Activated CD4-positive, alpha-beta T cell treated with anti-CD3 and anti-CD28 coated beads, Interleukin-2, amount 50 U/mL, for 48 hours (primary cell): ENCODE results near the gene MIEN1.
"Not testable (repeated sequence)": the region's sequence is repeated elsewhere in the genome, so short reads cannot be mapped to it uniquely, and the experiment has no call there.

Experiments used
- DNase-seq, 2 experiments: peaks; one replicate each; pipeline ENCODE4 v3.0.0-alpha.2; 2020

Gene MIEN1

DNA sequence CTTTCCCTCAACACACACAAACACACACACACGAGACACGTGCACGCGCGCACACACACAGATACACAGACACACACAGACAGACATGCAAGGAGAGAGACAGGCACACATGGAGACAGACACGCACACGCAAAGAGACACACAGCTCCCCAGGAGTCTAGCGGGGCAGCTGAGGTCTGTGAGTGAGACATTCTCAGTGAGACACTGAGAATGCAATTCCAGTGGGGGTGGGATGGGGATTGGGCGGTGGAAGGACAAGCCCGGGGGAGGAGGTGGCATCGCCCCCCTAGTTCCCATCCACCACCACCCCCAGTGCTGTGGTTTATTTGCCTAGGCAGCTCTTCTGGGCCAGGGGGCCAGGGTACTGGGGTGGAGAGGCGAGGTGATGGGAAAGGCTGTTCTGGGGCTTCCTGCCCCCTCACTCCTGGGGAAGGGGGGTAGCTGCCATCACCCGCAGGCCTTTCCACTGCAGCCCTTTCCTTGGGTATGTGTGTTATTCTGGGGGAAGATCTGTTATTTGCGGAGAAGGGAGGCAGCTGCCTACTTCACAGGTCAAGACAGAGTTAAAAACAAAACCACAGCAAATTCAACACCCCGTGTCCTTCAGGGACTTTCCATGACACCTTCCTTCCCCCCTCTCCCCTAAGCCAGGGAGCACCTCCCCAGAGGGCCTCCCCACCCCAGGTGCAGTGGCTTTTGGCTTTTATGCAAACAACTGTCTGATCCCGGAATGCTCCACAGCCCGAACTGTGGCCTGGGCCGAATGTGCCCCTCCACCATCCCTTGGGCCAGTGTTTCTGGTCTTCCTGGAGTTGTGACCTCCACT lies 25.4 kb upstream of the MIEN1 start:
- peak; percentile 54 to 59 for DNase-seq

DNA sequence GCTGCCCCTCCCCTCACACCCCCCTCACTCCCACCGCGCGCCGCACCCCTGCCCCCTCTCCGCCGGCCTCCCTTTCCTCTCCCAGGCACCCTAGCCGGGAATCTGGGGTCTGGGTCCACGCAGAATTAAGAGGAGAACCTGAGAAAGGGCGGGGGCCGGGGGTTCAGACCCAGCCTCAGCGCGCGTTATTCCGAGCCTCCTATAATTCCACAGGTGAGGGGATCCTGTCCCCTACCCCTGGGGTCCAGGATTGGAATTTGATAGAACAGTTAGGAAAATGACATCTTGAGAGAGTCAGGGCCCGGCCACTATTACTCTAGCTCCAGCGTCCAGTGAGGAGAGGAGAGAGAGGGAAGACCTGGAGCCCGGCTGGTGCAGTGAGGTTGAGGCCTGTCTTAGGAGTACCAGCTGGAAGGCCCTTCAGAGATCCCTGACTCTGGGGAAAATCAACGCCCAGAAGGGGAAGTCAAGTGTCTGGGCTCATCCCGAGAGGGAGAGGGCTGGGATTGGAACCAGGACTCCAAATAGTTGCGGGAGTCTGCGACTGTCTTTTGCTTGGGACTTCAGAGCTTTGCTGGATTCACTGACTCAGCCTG lies 24.7 kb upstream of the MIEN1 start:
- DNase-seq = peak; percentile 34 to 40

DNA sequence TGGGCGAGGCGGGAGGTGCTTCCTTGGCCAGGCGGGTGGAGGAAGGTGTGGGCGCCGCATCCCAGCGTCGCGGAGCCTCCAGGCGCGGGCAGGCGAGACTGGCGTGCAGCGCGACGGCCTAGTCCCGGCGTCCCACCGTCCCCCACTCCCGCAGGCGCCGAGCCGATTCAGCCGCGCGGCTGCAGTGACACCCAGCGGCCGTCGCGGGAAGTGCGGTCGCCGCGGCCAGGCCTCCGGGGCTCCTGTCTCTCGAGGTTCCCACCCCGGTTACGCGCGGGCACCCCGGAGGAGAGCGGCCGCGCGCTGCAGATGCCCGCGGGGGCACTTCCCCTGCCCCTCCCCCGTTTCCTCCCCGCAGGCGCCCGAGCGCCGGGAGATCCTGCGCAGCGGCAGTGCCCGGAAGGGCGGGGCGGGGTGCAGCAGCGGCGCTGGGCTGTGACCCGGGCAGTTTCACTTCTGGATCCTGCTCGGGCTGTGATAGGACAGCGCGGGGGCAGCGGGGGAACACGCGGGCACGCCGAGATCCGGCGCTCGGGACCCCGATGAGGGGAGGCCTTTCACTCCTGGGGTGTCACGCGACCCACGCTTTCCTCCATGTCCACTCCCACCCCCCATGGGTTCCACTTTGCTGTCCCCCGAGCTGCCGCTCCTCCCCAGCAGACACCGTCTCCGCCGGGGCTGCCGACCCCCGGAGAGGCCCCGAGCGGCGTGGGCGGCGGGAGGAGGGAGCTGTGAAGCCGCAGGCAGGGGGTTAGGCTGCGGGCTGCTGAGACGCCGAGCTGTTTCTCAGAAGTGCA lies 24.0 kb upstream of the MIEN1 start:
- peak; percentile 93 to 95 for DNase-seq

DNA sequence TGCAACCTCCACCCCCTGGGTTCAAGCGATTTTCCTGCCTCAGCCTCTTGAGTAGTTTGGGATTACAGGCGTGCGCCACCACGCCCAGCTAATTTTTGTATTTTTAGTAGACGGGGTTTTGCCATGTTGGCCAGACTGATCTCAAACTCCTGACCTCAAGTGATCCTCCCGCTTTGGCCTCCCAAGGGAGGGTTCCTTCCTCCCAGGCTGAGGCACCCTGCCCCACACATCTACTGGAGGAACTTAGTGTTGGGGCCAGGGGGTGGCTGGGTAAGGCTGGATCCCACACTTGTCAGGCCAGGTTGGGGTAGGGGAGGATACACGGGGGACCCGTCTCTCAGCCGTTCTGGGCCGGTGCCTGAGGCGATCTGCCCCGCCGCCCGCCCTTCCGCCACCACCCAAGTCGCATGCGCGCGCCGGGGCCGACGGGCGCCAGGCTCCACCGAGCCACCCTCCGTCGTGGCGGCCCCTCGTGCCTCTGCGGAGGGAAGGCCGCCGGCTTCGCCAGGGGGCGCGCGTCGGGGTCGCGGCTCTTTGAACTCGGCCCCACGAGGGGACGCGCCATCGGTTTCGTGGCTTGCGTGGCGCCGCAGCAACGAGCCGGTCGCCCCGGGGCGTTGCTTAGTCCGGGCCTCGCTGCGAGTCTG lies 23.3 kb upstream of the MIEN1 start:
- DNase-seq = no peak

DNA sequence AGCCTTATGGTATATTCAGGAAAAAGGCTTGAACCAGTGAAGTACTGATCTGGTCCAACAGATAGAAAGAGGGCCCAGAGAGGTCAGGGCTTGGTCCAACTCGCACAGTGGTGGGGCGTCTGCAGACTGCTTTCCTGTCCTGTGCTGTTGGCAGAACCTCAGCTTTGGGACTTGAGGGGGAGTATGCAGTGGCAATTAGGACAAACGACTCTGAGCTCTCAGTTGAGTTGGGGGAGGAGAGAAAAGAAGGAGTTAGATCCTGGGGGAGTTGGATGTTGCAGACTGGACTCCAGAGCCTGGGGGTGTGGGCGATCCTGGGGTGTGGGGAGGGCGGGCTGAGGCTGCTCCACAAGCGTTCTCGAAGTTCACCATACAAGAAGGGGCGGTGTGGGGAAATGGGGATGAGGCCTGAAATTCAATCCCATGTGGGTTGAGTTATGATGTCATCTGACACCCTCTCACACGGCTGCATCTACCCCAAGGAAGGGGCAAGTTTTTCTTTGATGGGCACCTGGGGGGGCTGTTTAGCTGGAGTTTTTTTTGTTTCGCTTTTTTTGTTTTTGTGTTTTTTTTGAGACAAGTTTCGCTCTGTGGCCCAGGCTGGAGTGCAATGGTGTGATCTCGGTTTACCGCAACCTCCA lies 22.0 kb upstream of the MIEN1 start:
- no peak for DNase-seq

DNA sequence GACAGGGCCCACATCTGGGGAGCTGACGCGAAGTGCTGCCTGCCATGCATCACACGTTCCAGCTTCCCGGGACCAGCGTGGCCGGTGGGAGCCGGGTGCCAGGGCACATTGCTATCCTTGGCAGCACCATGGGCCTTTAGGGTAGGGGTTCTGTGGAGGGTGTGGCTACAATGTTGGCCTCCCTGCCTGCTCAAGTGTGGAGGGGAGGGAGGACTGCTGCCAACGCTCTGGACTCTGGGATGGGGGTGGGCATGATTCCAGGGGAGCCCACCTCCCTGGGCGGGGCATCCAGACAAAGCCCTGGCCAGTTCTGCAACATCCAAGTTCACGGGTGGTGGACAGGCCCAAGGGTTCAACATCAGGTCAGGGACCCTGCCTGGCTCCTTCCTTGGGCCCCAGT lies 21.3 kb upstream of the MIEN1 start:
- peak in 1 of 2 experiments; percentile 37 for DNase-seq

DNA sequence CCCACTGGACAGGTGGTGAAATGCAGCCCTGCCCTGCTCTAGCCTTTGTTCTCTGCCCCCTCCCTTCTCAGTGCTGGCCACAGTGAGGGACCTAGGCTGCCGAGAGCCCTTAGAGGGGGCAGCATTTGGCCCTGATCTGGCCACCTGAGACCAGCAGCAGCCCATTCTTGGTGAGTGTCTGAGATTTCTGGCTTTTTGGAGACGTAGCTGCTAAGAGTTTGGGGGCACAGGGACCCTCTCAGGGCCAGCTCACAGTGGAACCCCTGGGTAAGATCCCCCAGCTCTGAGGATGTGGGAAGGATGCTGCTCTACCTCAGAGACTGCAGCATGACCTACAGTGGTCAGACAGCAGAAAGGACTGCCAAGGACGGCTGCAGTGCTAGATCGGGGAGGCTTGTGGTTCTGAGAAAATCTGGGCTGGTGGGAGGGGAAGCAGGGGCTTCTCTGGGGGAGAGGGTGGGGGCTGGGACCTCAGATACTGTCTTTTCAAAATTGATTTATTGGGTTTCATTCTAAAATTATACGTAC lies 20.7 kb upstream of the MIEN1 start:
- DNase-seq = no peak

DNA sequence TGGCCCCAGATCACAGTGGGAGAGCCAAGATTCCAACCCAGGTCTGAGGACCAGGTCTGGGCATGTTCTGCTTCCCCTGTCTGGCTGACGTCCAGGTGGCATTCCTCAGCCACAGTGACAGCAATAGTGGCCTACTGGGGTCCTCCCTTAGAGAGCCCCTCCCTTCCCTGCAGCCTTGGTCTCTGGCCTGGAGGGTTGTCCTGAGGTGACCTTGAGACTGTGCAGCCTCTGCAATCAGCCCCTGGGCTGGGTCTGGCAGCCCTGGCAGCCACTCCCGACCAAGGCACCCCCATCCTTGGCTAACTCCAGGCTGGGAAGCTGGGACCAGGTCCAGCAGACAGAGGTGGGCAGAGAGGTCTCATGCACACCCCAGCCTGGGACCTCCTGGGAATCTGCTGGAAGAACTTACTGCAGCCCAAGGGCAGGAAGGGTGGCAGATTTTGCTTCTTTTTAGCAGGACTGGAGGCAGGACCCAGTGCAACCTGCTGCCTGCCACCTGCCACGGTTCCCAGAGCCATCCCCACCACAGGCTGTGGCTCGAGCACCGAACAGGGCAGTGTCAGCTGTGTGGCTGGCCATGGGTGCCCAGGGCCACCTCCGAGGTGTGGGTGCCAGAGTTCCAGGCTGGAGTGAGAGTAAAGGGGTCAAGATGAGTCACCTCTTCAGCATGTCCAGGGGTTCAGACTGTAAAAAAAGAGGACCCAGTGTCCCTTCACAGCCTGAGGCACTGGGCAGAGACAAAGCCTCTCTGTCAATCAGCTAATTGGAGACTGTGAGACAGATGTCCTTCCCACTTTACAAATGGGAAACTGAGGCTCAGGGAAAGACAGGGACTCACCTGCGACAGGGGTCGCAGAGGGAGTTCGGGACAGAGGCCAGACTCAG lies 20.0 kb upstream of the MIEN1 start:
- no peak for DNase-seq

DNA sequence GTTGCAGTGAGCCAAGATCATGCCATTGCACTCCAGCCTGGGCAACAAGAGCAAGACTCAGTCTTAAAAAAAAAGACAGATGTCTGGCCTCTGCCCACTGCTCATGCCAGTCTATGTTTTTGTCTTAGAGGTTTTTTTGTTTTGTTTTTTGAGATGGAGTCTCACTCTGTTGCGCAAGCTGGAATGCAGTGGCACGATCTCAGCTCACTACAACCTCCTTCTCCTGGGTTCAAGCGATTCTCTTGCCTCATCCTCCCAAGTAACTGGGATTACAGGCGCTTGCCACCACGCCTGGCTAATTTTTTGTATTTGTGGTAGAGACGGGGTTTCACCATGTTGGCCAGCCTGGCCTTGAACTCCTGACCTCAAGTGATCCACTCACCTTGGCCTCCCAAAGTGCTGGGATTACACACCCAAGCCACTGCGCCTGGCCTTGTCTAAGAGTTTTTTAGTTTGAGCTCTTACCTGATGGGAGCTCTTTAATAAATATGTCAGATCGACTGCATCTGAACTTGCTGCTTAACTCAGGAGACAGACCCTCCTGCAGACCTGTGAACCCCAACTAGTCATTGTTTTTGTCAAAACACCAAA lies 18.2 kb upstream of the MIEN1 start:
- DNase-seq = not testable (repeated sequence)

DNA sequence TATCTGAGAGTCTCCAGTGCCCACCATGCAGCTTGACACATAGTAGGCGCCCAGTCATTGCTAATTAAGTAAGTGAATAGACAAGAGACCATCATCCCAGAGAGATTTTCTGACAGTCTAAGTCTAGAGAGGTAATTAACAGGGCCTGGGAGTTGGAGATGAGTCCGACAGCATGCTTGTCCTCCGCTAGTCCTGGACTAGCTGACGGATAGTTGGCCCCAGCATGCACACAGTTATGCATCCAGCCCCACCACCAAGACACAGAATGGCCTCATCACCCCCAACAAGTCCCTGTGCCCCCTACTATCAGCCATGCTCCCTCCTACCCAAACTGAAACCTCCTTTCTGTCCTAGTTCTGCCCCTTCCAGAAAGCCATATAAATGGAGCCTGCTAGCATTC lies 17.4 kb upstream of the MIEN1 start:
- no peak for DNase-seq

DNA sequence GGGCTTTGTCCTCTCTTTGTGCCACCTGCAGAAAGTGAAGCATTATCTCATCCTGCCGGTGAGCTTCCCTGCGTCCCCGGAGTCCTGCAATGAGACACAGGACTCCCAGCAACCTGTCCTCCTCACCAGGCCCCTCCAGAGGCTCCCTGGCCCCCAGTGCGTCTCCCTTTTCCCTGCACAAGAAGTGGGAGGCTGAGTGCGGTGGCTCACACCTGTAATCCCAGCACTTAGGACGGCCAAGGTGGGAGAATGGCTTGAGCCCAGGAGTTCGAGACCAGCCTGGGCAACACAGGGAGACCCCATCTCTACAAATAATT lies 15.8 kb upstream of the MIEN1 start:
- DNase-seq = no peak

DNA sequence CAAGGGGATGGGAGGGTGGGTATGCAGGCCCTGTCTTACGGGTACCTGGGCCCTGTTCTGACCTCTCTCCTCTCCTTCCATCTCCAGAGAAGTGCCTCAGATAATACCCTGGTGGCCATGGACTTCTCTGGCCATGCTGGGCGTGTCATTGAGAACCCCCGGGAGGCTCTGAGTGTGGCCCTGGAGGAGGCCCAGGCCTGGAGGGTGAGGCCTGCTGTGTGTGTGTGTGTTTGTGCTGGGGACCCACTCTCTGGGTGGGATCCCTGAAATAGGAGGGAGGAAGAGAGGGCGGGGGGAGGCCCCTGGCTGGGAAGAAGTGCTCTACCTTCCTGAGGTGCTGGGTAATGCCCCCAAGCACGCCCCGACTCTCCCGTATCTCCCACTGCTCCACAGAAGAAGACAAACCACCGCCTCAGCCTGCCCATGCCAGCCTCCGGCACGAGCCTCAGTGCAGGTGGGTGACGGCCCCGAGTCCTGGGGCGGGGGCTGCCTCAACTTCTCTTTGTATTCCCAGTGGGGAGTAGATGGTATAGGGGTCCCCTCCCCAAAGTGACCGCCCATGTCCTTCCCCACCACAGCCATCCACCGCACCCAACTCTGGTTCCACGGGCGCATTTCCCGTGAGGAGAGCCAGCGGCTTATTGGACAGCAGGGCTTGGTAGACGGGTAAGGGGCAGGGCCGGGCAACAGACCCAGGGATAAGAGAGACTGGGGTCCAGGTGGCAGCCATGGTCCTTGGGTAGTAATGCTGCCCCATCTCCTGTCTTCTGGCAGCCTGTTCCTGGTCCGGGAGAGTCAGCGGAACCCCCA lies 15.2 kb upstream of the MIEN1 start:
- DNase-seq = no peak

DNA sequence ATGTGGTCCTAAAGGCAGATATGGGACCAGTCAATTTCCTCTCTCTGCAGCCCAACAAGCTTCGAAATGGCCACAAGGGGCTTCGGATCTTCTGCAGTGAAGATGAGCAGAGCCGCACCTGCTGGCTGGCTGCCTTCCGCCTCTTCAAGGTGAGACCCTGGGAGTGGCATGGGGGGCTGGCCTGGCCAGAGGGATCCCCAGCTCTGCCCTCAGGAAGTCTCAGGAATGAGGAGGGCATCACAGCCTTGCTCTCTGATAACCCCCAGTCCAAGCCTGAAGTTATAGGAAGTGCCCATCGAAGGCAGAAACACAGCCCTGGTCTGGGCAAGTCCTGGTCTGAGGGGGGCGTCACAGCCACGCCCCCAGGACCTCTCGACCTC lies 14.5 kb upstream of the MIEN1 start:
- DNase-seq = no peak

DNA sequence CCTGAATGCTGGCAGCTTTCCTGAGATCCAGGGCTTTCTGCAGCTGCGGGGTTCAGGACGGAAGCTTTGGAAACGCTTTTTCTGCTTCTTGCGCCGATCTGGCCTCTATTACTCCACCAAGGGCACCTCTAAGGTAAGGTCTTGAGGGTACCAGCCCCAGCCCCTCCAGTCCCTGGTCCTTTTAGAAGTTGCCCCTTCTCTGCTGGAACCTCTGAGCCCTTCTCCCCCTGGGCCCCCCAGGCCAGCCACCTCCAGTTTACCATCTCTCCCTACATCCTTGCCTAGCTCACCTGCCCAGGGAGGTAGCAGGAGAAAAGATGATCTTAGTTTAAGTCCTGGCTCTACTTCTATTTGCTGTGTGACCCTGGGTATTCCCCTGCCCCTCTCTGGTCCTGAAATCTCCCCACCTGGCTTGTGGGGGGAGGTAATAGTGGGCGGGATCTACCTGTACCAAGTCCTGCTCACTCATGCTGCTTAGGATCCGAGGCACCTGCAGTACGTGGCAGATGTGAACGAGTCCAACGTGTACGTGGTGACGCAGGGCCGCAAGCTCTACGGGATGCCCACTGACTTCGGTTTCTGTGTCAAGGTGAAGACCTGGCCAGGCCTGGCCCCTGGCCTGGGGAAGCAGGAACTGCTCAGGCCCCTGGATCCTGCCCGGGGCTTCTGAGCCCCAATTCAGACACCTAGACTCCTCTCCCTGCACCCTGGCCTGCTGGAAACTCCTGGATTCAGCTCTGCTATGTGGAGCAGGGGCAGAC lies 13.9 kb upstream of the MIEN1 start:
- no peak for DNase-seq

DNA sequence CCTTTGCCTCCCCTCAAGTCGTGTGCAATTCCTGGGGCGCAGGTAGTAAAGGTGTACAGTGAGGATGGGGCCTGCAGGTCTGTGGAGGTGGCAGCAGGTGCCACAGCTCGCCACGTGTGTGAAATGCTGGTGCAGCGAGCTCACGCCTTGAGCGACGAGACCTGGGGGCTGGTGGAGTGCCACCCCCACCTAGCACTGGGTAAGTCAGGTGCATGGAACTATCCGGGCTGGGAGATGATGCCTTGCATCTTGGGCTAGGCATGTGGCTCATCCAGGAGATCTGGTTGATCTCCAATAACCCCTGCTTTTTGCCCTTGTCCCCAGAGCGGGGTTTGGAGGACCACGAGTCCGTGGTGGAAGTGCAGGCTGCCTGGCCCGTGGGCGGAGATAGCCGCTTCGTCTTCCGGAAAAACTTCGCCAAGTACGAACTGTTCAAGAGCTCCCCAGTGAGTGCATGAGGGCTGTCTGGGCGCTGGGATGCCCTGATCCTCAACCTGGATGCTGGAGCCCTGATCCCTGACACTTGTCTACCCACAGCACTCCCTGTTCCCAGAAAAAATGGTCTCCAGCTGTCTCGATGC lies 12.6 kb upstream of the MIEN1 start:
- DNase-seq = no peak

DNA sequence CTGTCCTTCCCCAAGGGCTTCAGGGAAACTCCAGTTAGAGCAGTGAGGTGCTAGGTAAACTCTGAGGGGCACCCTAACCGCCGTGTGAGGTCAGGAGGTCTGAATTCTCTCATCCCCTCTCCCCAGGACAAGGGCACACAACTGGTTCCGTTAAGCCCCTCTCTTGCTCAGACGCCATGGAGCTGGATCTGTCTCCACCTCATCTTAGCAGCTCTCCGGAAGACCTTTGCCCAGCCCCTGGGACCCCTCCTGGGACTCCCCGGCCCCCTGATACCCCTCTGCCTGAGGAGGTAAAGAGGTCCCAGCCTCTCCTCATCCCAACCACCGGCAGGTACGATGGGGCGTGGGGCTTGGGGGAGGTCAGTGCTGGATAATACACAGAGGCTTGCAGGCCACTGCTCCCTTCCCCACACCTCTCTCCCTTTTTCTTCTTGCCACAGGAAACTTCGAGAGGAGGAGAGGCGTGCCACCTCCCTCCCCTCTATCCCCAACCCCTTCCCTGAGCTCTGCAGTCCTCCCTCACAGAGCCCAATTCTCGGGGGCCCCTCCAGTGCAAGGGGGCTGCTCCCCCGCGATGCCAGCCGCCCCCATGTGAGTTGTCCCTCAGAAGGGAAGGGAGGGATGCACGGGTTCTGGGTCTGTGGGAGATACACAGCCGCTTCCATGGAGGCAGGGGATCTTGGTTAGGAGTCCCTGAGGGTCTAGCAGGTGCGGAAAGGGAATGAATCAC lies 12.0 kb upstream of the MIEN1 start:
- DNase-seq = no peak

DNA sequence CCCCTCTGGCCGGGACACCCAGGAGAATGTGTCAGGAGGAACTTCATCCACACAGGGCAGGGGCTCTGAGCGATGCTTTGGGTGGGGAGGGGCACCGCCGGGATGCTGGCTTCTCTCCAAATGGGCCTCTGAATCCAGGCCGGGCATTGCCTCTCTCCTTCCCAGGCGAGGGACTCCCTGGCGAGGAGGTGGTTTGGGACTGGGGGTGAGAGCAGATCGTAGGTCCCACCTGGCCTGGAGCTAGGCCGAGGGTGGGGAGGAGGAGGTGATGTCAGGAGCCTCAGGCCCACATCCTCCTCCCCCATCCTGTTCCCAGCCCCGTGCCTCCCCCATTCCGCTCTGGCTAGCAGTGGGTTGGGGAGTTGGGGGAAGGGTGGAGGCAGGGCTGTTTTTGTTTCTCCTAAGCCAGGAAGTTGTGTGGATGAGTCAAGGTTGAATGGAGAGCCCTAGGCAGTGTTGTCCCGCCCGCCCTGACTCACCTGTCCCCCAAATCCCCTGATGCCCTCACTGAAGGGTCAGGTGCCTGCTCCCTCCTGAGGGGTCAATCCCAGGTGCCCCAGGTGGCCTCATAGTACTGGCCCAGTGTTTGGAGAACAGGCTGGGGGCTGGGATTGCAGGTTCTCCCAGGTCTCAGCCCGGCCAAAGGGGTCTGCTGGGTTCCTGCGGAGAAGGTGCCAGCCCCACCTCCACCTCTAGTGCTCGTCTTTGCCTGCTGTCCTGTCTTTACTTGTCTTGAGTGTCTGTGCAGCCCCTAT lies 10.2 kb upstream of the MIEN1 start:
- no peak for DNase-seq

DNA sequence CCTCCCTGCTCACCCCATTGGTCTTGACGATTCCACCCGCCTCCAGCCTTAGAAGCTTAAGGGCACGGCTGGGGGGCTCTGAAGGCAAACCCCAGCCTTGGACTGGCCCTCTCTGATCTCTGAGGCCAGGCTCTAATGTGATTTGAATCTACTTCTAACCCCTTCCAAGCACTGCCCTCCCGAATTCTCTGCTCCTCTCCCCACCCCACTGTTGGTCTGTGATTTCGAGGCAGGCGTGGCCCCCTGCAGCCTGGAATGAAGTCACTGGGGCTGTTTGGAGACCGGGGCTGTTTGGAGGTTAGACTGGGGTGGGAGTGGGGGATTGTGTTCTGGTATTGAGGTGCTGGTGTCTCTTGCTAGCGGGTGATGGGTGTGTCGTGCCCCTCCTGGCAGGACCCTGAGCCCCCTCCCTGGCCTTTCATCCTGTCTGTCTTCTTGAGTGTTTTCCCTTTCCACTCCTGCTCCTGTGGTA lies 9.6 kb upstream of the MIEN1 start:
- no peak for DNase-seq
